CD14-positive monocyte (primary cell): ENCODE data around the gene KCNJ6. TPM values are rescaled to one million over a fixed set of nuclear protein-coding genes. Genes with fewer than 3 reads are reported as not detected.

Experiments
- DNase-seq, 3 donors: peaks; one replicate each; pipeline ENCODE4 v3.0.0-alpha.2; 2011 to 2022
- H2AFZ ChIP-seq: 2 replicates; pipeline ENCODE4 v1.6.0; 2012; ENCODE audit warnings: mild to moderate bottlenecking, low read depth, low read length, inconsistent platforms; ENCODE audit not compliant: insufficient read depth, poor library complexity, severe bottlenecking
- H3K27ac ChIP-seq, 2 donors: 1 replicate in 1 of 2; 2 replicates in 1 of 2; pipeline ENCODE4 v1.5.1; 2012 to 2013; ENCODE audit warnings: low read length in 2 of 2, control low read depth in 1 of 2, inconsistent platforms in 1 of 2, low read depth in 1 of 2, mild to moderate bottlenecking in 1 of 2
- H3K27me3 ChIP-seq, 2 donors: one replicate each; pipeline versions ENCODE4 v1.6.0 to v1.6.1; 2011 to 2013; ENCODE audit warnings: low read length in 2 of 2; ENCODE audit not compliant: control insufficient read depth in 2 of 2, insufficient read depth in 2 of 2
- H3K36me3 ChIP-seq, 2 donors: replicated peaks in 1 of 2; 1 replicate in 1 of 2; 2 replicates in 1 of 2; pipeline versions ENCODE4 v1.5.1 to v1.6.1; 2012 to 2013; ENCODE audit warnings: low read length in 2 of 2, control low read depth in 1 of 2, inconsistent platforms in 1 of 2, mild to moderate bottlenecking in 1 of 2; ENCODE audit not compliant: insufficient read depth in 2 of 2, control insufficient read depth in 1 of 2
- H3K4me1 ChIP-seq, 2 donors: 1 replicate in 1 of 2; 2 replicates in 1 of 2; pipeline versions ENCODE4 v1.5.1 to v1.6.1; 2012 to 2013; ENCODE audit warnings: low read length in 2 of 2, control low read depth in 1 of 2, inconsistent platforms in 1 of 2, mild to moderate bottlenecking in 1 of 2, moderate library complexity in 1 of 2; ENCODE audit not compliant: insufficient read depth in 2 of 2, control insufficient read depth in 1 of 2
- H3K4me2 ChIP-seq: replicated peaks from 2 replicates; pipeline ENCODE3; 2012; ENCODE audit warnings: low read length, moderate library complexity, mild to moderate bottlenecking; ENCODE audit not compliant: poor library complexity, severe bottlenecking; ENCODE audit errors: extremely low read depth
- H3K4me3 ChIP-seq, 3 experiments: fragments of 200-600 bp in 1 of 3; sonication (generic) in 1 of 3; replicated peaks in 1 of 3; 1 replicate in 2 of 3; 2 replicates in 1 of 3; pipeline ENCODE4 v1.5.1; 2011 to 2013; ENCODE audit warnings: low read length in 3 of 3, mild to moderate bottlenecking in 3 of 3, control low read depth in 2 of 3, low read depth in 2 of 3, inconsistent platforms in 1 of 3, moderate library complexity in 1 of 3
- H3K79me2 ChIP-seq: 2 replicates; pipeline ENCODE4 v1.6.0; 2012; ENCODE audit warnings: mild to moderate bottlenecking, control low read depth, inconsistent platforms, low read length, moderate library complexity; ENCODE audit not compliant: insufficient read depth
- H3K9ac ChIP-seq: 2 replicates; pipeline ENCODE4 v1.6.0; 2017; ENCODE audit warnings: low read length, mild to moderate bottlenecking; ENCODE audit not compliant: insufficient read depth, poor library complexity, severe bottlenecking
- H3K9me3 ChIP-seq, 2 donors: replicated peaks in 1 of 2; 1 replicate in 1 of 2; 2 replicates in 1 of 2; pipeline versions ENCODE4 v1.5.1 to v1.6.1; 2012 to 2013; ENCODE audit warnings: low read length in 2 of 2, control low read depth in 1 of 2; ENCODE audit not compliant: control insufficient read depth in 1 of 2, insufficient read depth in 1 of 2
- H4K20me1 ChIP-seq: 2 replicates; pipeline ENCODE4 v1.6.0; 2012; ENCODE audit warnings: mild to moderate bottlenecking, low read length, control low read depth, moderate library complexity; ENCODE audit not compliant: insufficient read depth
- H3K27ac Mint-ChIP-seq, 7 donors: one replicate each; pipeline ENCODE4 v1.8.0; 2020; ENCODE audit warnings: mild to moderate bottlenecking in 7 of 7, mixed read lengths in 7 of 7, moderate library complexity in 6 of 7, inconsistent platforms in 2 of 7
- H3K27me3 Mint-ChIP-seq, 3 donors: one replicate each; pipeline ENCODE4 v1.8.0; 2021 to 2022; ENCODE audit warnings: low read depth in 3 of 3, mild to moderate bottlenecking in 3 of 3, mixed read lengths in 3 of 3, moderate library complexity in 3 of 3, inconsistent platforms in 1 of 3
- H3K36me3 Mint-ChIP-seq, 2 donors: one replicate each; pipeline ENCODE4 v1.8.0; 2020; ENCODE audit warnings: mixed read lengths in 2 of 2, inconsistent platforms in 1 of 2, mild to moderate bottlenecking in 1 of 2
- H3K4me1 Mint-ChIP-seq: one replicate; pipeline ENCODE4 v1.8.0; 2020; ENCODE audit warnings: mild to moderate bottlenecking, mixed read lengths
- H3K4me3 Mint-ChIP-seq, 2 donors: one replicate each; pipeline ENCODE4 v1.8.0; 2020; ENCODE audit warnings: mild to moderate bottlenecking in 2 of 2, mixed read lengths in 2 of 2, moderate library complexity in 1 of 2
- H3K9me3 Mint-ChIP-seq, 7 donors: one replicate each; pipeline ENCODE4 v1.8.0; 2020 to 2022; ENCODE audit warnings: mixed read lengths in 7 of 7, mild to moderate bottlenecking in 6 of 7, moderate library complexity in 6 of 7, inconsistent platforms in 2 of 7
- WGBS: methylation state at CpG from one replicate; pipeline ENCODE4 v1.1.5; 2013; ENCODE audit warnings: missing lambda C conversion rate; ENCODE audit not compliant: insufficient coverage; 5-methylcytosine and 5-hydroxymethylcytosine counted together
- intact Hi-C, 2 donors: fragments of 100-400 bp; cut with micrococcal nuclease; formaldehyde crosslinking; loops; one replicate each; pipeline versions ENCODE4 v1.15.0 to v1.15.1; 2023
- polyA plus RNA-seq, 3 donors: library from polyadenylated mRNA; depleted of rRNA in 1 of 3; unstranded in 2 of 3; stranded (reverse) in 1 of 3; fragments of 300-500 nt in 2 of 3; fragments of >200 nt in 1 of 3; fragmentation: Illumina TruSeq in 2 of 3; gene quantifications; 1 replicate in 2 of 3; 2 replicates in 1 of 3; pipeline ENCODE4 v1.2.3, GENCODE V29; 2012 to 2021
- TF ChIP-seq, protein P1 (sequence below): fragments of 200-600 bp; IDR thresholded peaks from one replicate; pipeline ENCODE4 v1.8.0; 2022; ENCODE audit warnings: antibody characterized with exemption, mild to moderate bottlenecking

Gene KCNJ6
- polyA plus RNA-seq, 3 donors: not detected

DNA sequence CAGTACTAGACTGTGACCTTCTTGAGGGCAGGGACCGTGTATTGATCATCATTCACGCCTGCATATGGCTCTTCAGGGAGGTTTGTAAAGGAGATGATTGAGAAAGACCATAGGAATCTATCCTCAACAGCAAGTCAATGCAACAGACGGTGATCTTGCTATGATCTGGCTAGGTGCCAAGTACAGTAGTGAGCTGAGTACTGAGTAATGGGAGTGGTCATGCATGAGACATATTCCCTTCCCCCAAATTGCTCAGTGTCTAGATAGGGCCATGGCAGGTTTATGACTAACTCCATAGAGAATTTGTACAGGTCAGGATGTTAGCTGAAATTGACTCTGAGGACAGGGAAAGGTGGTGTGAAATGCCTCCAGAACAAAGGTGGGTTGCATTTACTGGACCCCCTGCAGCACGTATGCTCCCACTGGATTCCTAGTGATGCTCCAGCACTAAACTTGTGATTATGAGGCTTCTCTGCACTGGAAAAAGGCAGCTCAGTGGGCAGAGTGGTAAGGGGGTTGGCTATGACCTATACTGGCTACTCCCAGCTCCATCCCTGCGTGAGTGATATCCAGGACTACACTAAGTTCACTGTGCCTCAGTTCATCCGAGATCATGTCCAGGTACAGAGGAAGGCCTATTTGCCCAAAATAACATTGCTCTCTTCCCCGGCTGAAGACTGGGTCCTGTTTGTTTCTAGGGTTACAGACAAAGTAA, 37.2 kb downstream of the KCNJ6 start:
- H4K20me1 ChIP-seq: no peaks in the 10 kb centered on the region
- Mint-ChIP-seq H3K4me1 (no peaks in the 10 kb centered on the region), H3K4me3 (no peak overlapping the region), H3K27me3 (peaks cover 2 to 4% (median 2%) of the 10 kb centered on the region in 3 donors), H3K9me3 (peaks cover 0 to 2% (median 0%) of the 10 kb centered on the region in 7 donors), H3K36me3 (no peaks in the 10 kb centered on the region), H3K27ac (peak overlapping the region in 1 of 7 donors; percentile 13)
- no peak overlapping the region for H3K27ac ChIP-seq
- no peaks in the 10 kb centered on the region for H3K27me3 ChIP-seq
- intact Hi-C loops: no loop called here
- H3K4me3 ChIP-seq: no peak overlapping the region
- no peaks in the 10 kb centered on the region for H3K9me3 ChIP-seq
- peak; percentile 12 to 36 (median 13) for DNase-seq
- no peak overlapping the region for H3K9ac ChIP-seq
- no peak overlapping the region for H3K4me2 ChIP-seq
- H3K4me1 ChIP-seq: no peaks in the 10 kb centered on the region
- no peaks in the 10 kb centered on the region for H3K36me3 ChIP-seq
- TF ChIP-seq, protein P1, sequence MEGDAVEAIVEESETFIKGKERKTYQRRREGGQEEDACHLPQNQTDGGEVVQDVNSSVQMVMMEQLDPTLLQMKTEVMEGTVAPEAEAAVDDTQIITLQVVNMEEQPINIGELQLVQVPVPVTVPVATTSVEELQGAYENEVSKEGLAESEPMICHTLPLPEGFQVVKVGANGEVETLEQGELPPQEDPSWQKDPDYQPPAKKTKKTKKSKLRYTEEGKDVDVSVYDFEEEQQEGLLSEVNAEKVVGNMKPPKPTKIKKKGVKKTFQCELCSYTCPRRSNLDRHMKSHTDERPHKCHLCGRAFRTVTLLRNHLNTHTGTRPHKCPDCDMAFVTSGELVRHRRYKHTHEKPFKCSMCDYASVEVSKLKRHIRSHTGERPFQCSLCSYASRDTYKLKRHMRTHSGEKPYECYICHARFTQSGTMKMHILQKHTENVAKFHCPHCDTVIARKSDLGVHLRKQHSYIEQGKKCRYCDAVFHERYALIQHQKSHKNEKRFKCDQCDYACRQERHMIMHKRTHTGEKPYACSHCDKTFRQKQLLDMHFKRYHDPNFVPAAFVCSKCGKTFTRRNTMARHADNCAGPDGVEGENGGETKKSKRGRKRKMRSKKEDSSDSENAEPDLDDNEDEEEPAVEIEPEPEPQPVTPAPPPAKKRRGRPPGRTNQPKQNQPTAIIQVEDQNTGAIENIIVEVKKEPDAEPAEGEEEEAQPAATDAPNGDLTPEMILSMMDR: no peak
- no peak overlapping the region for H2AFZ ChIP-seq
- 93% methylated on average over 3 of the region's 7 CpGs for WGBS
- no peaks in the 10 kb centered on the region for H3K79me2 ChIP-seq

DNA sequence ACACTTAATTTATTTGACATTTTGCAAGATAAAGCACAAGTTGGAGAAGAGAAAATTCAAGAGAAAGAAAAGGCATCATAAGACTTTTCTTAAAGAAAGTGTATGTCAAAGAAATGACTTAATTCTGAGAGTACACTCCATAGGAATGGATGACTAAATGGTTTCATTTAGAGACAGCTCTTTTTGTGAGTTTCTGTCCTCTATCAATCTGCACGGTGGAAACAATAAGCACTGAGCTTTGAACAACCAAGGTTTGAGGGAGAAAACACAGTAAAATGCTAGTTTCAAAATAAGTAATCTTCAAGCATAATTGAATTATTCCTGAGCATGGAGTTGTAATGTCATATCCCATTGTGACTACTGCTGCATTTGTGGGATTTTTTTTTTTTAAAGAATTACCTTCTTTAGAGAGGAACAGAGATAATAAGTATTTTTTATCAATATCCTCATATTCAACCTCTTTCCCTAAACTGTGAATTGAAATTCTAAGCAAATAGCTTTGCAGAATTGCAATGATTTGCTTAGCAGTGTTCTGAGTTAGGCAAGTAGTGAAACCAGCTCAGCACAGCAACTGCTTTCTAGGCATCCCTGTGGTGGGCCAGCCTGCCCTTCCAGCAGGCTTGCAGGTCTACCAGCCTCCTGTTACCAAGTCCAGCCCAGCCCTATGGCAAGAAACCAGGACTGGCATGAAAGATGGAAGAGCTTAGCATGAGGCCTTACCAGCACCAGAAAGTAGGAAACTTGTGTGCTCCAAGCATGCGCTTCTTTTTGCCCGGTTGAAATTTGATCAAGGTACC, 38.2 kb downstream of the KCNJ6 start:
- H3K9ac ChIP-seq: no peak overlapping the region
- no peaks in the 10 kb centered on the region for H3K36me3 ChIP-seq
- peaks cover 2 to 4% (median 2%) of the 10 kb centered on the region in 3 donors for H3K27me3 Mint-ChIP-seq
- H3K9me3 ChIP-seq: no peaks in the 10 kb centered on the region
- H2AFZ ChIP-seq: no peak overlapping the region
- intact Hi-C loops: no loop called here
- TF ChIP-seq, protein P1: no peak
- 88% methylated on average over 1 of the region's 3 CpGs for WGBS
- no peak overlapping the region for H3K27ac Mint-ChIP-seq
- no peaks in the 10 kb centered on the region for H3K4me1 Mint-ChIP-seq
- no peaks in the 10 kb centered on the region for H4K20me1 ChIP-seq
- no peaks in the 10 kb centered on the region for H3K4me1 ChIP-seq
- H3K36me3 Mint-ChIP-seq: no peaks in the 10 kb centered on the region
- H3K4me3 Mint-ChIP-seq: no peak overlapping the region
- peaks cover 0 to 2% (median 0%) of the 10 kb centered on the region in 7 donors for H3K9me3 Mint-ChIP-seq
- no peaks in the 10 kb centered on the region for H3K79me2 ChIP-seq
- H3K4me2 ChIP-seq: no peak overlapping the region
- H3K4me3 ChIP-seq: no peak overlapping the region
- H3K27me3 ChIP-seq: no peaks in the 10 kb centered on the region
- no peak for DNase-seq
- no peak overlapping the region for H3K27ac ChIP-seq
